ENCODE results near the gene COCH. TPM values are rescaled to one million over a fixed set of nuclear protein-coding genes. Genes with fewer than 3 reads are reported as not detected.

The COCH gene
- 9.4 to 10.6 TPM (median 10.2 TPM) in 3 replicates for total RNA-seq (2021)
- percentile 51 among the genes with signal in this experiment for Bru-seq, nascent RNA
- long read RNA-seq, experiment 1, transcript COCH-214 (11 exons, 2,884 nt) = major isoform, 22 of 51 reads
- long read RNA-seq, experiment 1, transcript COCH-202 (12 exons, 2,571 nt) = minor isoform, 9 of 51 reads
- long read RNA-seq, experiment 1, partial matches to known transcripts = 4 of 51 reads
- long read RNA-seq, experiment 1, other reads (novel, unspliced or antisense) = 15 of 51 reads
- long read RNA-seq, experiment 2, transcript COCH-214 (11 exons, 2,884 nt) = major isoform, 8 of 17 reads
- long read RNA-seq, experiment 2, partial matches to known transcripts = 4 of 17 reads
- long read RNA-seq, experiment 2, other reads (novel, unspliced or antisense) = 4 of 17 reads
- long read RNA-seq, experiment 3, transcript COCH-202 (12 exons, 2,571 nt) = minor isoform, 12 of 42 reads
- long read RNA-seq, experiment 3, transcript COCH-214 (11 exons, 2,884 nt) = major isoform, 18 of 42 reads
- long read RNA-seq, experiment 3, partial matches to known transcripts = 4 of 42 reads
- long read RNA-seq, experiment 3, other reads (novel, unspliced or antisense) = 7 of 42 reads

DNA sequence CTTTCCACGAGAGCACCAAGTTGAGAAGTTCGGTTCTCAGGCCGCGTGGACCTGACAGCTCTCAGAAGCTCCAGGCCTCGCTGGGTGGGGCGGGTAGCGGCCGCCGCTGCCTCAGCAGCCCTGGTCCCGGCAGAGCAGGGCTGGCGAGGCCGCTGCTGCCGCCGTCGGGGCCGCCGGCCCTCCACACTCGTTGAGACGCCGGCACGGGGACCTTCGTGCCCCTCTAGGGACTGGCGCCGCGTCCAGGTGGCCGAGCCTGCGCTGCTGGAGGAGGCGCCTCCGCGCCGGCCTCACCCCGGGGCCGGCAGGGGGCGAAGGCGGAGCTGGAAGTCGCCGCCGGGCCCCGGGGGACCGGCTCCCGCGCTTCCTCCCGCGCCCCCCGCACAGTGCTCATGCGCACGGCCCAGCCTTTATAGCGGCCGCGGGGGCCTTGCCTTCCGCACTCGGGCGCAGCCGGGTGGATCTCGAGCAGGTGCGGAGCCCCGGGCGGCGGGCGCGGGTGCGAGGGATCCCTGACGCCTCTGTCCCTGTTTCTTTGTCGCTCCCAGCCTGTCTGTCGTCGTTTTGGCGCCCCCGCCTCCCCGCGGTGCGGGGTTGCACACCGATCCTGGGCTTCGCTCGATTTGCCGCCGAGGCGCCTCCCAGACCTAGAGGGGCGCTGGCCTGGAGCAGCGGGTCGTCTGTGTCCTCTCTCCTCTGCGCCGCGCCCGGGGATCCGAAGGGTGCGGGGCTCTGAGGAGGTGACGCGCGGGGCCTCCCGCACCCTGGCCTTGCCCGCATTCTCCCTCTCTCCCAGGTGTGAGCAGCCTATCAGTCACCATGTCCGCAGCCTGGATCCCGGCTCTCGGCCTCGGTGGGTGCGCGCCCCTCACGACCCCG lies at the start of gene COCH:
Gene COCH (plus strand): TSS at position 440 of the 879 bp plus-strand sequence. CDS start 380 bp downstream, at position 820.
- ChIA-PET POLR2A (interaction anchor here (0.6 kb wide), 1 partner anchor 42 kb away, joined by 3 read pairs; no protein-coding TSS in a partner anchor), CTCF (interaction anchor here (0.6 kb wide), 1 partner anchor 36 kb away, joined by 3 read pairs; no protein-coding TSS in a partner anchor)
- peak within 1 kb of the TSS; percentile 64 for H3K4me3 Mint-ChIP-seq
- H3K9me3 Mint-ChIP-seq = no peaks in the 10 kb centered on the region
- no peaks in the 10 kb centered on the region for H3K36me3 Mint-ChIP-seq
- H3K27ac Mint-ChIP-seq = no peak within 1 kb of the TSS
- H3K4me1 Mint-ChIP-seq = peaks cover 38% of the 10 kb centered on the region
- DNase-seq (ENCODE audit: low spot score) (peak; percentile 59), ATAC-seq (peak; percentile 48)
- peaks cover 52% of the 10 kb centered on the region for H3K27me3 Mint-ChIP-seq (ENCODE audit: low read depth)
- TF ChIP-seq, protein P1, sequence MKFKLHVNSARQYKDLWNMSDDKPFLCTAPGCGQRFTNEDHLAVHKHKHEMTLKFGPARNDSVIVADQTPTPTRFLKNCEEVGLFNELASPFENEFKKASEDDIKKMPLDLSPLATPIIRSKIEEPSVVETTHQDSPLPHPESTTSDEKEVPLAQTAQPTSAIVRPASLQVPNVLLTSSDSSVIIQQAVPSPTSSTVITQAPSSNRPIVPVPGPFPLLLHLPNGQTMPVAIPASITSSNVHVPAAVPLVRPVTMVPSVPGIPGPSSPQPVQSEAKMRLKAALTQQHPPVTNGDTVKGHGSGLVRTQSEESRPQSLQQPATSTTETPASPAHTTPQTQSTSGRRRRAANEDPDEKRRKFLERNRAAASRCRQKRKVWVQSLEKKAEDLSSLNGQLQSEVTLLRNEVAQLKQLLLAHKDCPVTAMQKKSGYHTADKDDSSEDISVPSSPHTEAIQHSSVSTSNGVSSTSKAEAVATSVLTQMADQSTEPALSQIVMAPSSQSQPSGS (CRISPR knock-in tag; IDR thresholded peaks at IDR 0.05; ENCODE audit: borderline replicate concordance, low read depth) = no peak
- 0 out of 2 replicates have a peak, but pooled peaks have one; percentile 41 for TF ChIP-seq ARID4B (CRISPR knock-in tag; IDR thresholded peaks at IDR 0.05; ENCODE audit: borderline replicate concordance)
- TF ChIP-seq KAT7 (CRISPR knock-in tag; IDR thresholded peaks at IDR 0.05; ENCODE audit: borderline replicate concordance) = no peak
- no peak for TF ChIP-seq JUN (CRISPR knock-in tag; IDR thresholded peaks at IDR 0.05)
- TF ChIP-seq, protein P2, sequence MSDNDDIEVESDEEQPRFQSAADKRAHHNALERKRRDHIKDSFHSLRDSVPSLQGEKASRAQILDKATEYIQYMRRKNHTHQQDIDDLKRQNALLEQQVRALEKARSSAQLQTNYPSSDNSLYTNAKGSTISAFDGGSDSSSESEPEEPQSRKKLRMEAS (CRISPR knock-in tag; IDR thresholded peaks at IDR 0.05) = no peak; the same call in 1 of the 2 replicates
- TF ChIP-seq ESRRA (CRISPR knock-in tag; IDR thresholded peaks at IDR 0.05; ENCODE audit: borderline replicate concordance) = 0 out of 2 replicates have a peak, but pooled peaks have one; percentile 28
- no peak for TF ChIP-seq ZNF219 (CRISPR knock-in tag; IDR thresholded peaks at IDR 0.05; ENCODE audit: borderline replicate concordance)
- TF ChIP-seq, protein P3, sequence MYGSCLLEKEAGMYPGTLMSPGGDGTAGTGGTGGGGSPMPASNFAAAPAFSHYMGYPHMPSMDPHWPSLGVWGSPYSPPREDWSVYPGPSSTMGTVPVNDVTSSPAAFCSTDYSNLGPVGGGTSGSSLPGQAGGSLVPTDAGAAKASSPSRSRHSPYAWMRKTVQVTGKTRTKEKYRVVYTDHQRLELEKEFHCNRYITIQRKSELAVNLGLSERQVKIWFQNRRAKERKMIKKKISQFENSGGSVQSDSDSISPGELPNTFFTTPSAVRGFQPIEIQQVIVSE (CRISPR knock-in tag; IDR thresholded peaks at IDR 0.05; ENCODE audit: borderline replicate concordance) = no peak
- TF ChIP-seq ZNF671 (CRISPR knock-in tag; IDR thresholded peaks at IDR 0.05) = no peak
- no peak for TF ChIP-seq NR1H2 (CRISPR knock-in tag; IDR thresholded peaks at IDR 0.05)
- TF ChIP-seq TEAD1 (CRISPR knock-in tag; IDR thresholded peaks at IDR 0.05) = no peak; the same call in 1 of the 2 replicates
- 0 out of 2 replicates have a peak, but pooled peaks have one; percentile 17 for TF ChIP-seq CTCF (IDR thresholded peaks at IDR 0.05)
- TF ChIP-seq, protein P4, sequence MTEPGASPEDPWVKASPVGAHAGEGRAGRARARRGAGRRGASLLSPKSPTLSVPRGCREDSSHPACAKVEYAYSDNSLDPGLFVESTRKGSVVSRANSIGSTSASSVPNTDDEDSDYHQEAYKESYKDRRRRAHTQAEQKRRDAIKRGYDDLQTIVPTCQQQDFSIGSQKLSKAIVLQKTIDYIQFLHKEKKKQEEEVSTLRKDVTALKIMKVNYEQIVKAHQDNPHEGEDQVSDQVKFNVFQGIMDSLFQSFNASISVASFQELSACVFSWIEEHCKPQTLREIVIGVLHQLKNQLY (CRISPR knock-in tag; IDR thresholded peaks at IDR 0.05) = no peak
- 0 out of 2 replicates have a peak, but pooled peaks have one; percentile 25 for TF ChIP-seq NFE2L1 (CRISPR knock-in tag; IDR thresholded peaks at IDR 0.05)
- no peak for TF ChIP-seq ZNF121 (CRISPR knock-in tag; IDR thresholded peaks at IDR 0.05)
- TF ChIP-seq IRF2 (CRISPR knock-in tag; IDR thresholded peaks at IDR 0.05; ENCODE audit: borderline replicate concordance, low read depth) = no peak
- TF ChIP-seq ZNF416 (CRISPR knock-in tag; IDR thresholded peaks at IDR 0.05) = no peak
- TF ChIP-seq, protein P5, sequence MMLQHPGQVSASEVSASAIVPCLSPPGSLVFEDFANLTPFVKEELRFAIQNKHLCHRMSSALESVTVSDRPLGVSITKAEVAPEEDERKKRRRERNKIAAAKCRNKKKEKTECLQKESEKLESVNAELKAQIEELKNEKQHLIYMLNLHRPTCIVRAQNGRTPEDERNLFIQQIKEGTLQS (CRISPR knock-in tag; conservative IDR thresholded peaks at IDR 0.05) = no peak
- TF ChIP-seq ATF1 (CRISPR knock-in tag; IDR thresholded peaks at IDR 0.05) = no peak
- no peak for TF ChIP-seq NR2C2 (CRISPR knock-in tag; IDR thresholded peaks at IDR 0.05)
- no peak for TF ChIP-seq MXD4 (CRISPR knock-in tag; IDR thresholded peaks at IDR 0.05; ENCODE audit: borderline replicate concordance)
- TF ChIP-seq E2F1 (CRISPR knock-in tag; IDR thresholded peaks at IDR 0.05) = 0 out of 2 replicates have a peak, but pooled peaks have one; percentile 17
- TF ChIP-seq ZNF263 (CRISPR knock-in tag; IDR thresholded peaks at IDR 0.05; ENCODE audit: low read depth) = no peak

Measured in WTC11 (cell line).